Right ventricle myocardium inferior (tissue), 1 donor: ENCODE data around the gene LIPC. TPM values are rescaled to one million over a fixed set of nuclear protein-coding genes. Genes with fewer than 3 reads are reported as not detected.

Source experiments
- ATAC-seq: fragments of 200-7000 bp; cut with Tn5 transposase; one replicate; pipeline ENCODE4 v1.9.1; 2020; ENCODE audit warnings: mild to moderate bottlenecking, moderate library complexity
- DNase-seq: peaks from one replicate; pipeline ENCODE4 v3.0.0; 2021; ENCODE audit errors: missing footprints
- intact Hi-C: fragments of 100-400 bp; cut with DNase I; formaldehyde crosslinking; loops from one replicate; pipeline ENCODE4 v1.11.0; 2022
- total RNA-seq: library from RNA; stranded (reverse); fragmentation: NEBNext Ultra II Directional; extraction: Animal tissue kit (Norgen Biotek cat#: 25700); gene quantifications from one replicate; pipeline ENCODE4 v1.2.1, GENCODE V29; 2021
- donor health status: DM: no; HTN: yes; CAD: no; lungs with severe emphysema.

LIPC gene
- total RNA-seq, 1 donor from 2014 or later: 0.70 TPM

DNA sequence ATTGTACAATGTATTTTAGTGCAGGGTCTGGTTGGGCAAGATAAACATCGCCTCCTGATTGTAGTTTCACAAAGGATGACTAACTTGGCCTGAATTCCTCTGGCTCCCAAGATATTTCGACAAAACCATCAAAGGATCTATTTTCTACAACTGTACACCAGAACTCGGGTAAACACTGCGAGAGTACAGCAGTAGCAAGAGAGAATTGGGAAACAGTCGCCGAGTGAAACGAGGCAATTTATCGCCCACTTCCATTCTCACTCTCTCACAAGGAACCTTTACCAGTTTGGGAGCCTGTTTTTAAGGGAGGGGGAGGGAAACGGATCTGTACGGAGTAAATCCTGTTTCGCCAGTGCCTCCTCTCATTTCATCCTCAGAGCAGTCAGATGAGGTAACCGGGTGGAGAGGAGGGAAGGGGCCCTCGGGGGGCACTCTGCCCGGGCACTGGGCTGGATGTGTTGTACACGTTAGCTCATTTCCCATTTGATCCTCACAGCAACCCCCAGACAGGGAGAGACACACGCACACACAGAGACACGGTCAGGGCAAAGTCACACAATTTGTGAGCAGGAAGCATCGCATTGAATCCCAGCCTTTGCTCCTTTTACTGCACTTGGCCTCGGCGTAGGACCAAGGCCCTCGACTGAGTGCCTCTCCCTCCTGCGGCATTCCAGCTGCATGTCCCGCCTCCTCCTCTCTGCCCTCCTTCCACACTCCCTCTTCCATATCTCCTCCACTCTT is 120.1 kb downstream of the LIPC start:
- intact Hi-C loops: loop anchor here (5.0 kb wide), 1 partner anchor 45 kb away; no protein-coding TSS in a partner anchor
- ATAC-seq (peak; percentile 47), DNase-seq (no peak)

- no peak for DNase-seq
- ATAC-seq: peak; percentile 6
- intact Hi-C loops: loop anchor here (5.0 kb wide), 1 partner anchor 45 kb away; no protein-coding TSS in a partner anchor
Observed at GRCh38 chr15:58552505-58553364, 120.9 kb downstream of the LIPC start.

DNA sequence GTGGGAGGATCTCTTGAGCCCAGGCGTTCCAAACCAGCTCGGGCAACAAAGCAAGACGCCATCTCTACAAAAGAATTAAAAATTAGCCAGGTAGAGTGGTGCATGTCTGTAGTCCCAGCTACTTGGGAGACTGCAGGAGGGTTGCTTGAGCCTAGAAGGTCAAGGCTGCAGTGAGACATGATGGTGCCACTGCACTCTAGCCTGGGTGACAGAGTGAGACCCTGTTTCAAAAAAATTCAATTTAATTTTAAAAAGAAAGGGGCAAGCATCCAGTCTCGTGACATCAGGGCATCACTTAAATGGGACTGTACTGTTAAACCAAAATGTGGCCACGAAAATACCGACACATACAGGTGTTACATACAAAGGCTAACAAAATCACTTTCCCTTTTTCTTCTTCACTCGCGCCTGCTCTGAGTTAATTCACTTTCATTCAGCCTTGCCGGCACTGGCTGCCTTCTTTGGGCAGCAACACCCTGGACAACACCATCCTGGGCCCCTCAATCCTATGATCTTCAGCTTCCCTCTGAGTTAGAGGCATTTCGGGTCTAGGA is 121.7 kb downstream of the LIPC start:
- intact Hi-C loops: loop anchor here (5.0 kb wide), 1 partner anchor 44 kb away; no protein-coding TSS in a partner anchor
- no peak for DNase-seq
- ATAC-seq: no peak

DNA sequence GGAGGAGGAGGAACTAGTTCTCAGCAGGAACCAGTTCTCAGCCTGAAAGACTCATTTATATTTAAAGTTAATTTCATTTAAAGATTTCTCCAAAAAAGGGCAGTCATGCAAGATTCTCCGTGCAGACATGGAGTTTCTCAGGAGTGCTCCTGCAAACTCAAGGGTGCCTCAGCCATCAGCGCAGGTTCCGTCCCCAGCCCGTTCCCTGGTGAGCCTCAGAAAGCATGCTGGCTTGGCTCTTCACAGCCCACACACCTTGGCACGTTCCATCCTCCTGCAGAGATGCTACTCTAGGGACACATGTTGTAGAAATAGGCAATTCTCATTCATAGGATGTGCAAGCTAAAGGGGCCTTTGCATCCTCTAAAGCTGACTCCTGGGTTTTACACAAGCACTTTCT is 123.0 kb downstream of the LIPC start:
- intact Hi-C loops: loop anchor here (5.0 kb wide), 1 partner anchor 43 kb away; no protein-coding TSS in a partner anchor
- DNase-seq: no peak
- ATAC-seq: no peak

DNA sequence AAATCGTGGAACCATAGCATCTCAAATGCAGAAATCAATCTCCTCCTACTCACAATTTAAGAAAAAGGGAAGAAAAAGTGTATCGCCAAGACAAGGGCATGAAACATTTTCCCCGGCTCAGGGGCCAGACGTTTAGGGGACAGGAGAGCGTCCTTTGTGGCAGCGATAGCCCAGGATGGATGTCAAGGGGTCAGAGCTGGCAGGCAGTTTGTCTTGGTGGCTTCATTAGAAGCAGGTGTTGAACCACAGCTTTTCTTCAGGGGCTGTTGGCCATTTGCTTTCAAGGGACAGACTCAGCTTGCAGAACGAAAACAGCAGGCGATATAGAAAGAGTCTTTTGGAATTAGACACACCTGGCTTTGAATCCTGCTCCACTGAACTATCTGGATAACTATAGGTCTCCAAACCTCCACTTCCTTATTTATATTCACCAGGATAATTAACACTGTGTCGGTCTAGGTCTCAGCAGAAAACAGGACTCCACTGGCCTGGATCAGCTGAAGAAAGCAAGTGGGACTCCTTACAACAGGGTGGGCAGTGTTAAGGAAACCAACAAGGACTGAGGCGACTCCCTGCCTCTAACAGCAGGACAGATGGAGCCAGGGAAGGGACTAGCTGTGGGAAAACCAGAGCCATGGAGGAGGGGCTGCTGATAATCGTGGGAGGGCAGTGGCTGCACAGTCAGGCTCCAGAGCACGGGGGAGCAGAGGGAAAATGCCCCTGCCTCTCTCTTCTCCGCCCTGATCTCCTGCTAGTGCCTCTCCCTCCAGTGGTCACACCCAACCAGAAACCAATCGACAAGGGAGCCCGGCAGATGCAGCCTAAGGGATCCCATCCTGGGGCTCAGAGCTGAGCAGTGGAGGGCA is 123.6 kb downstream of the LIPC start:
- no peak for DNase-seq
- no peak for ATAC-seq
- intact Hi-C loops: no loop called here

DNA sequence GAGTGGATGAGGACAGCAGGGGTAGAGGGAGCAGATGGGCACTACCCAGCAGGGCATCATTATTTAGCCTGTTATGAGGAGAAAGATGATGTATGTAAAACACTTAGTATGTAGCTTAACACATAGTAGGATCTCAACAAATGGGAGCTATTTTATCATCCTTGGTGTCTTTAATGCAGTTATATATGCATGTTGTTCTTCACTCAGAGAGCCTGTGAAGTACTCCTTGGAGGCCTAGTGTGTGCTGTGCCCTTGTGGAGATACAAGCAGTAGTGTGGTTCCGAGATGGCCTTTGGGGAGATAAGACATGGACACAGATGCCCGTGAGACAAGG is 124.2 kb downstream of the LIPC start:
- intact Hi-C loops: no loop called here
- DNase-seq (no peak), ATAC-seq (no peak)

GRCh38 chr15:58556541-58556940 is 124.8 kb downstream of the LIPC start:
- intact Hi-C loops: no loop called here
- ATAC-seq (no peak), DNase-seq (no peak)

GRCh38 chr15:58558777-58559176 is 127.0 kb downstream of the LIPC start:
- intact Hi-C loops: no loop called here
- no peak for DNase-seq
- no peak for ATAC-seq

DNA sequence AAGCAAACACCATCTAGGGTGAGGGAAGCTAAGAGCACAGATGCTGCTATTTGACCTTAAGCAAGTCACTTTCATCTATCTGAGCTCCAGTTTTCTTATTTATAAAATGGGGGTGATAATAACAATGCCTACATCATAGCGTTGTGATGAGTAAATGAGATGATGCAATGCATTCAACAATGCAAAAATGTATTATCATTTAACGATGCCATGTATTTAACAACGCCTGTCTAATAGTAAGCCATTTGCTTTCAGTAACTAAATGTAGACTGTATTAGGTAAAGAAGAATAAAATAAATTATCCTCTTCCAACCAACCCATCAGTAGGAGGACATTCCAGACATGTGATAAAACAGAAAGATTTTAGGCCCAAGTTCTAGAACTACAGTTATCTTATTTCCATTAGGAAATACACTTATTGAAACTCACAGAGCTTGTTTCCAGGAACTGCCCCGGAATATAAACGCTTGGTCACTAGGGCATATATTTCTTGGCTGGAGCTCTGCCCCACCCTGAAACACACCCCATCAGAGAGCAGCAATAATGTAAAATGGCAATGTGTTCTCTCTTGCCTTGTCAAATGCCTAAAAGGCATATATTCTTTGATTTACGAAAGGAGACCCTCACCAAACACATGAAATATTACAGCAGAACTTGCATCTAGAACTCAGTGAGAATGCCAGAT is 128.3 kb downstream of the LIPC start:
- intact Hi-C loops: no loop called here
- ATAC-seq (no peak), DNase-seq (no peak)

DNA sequence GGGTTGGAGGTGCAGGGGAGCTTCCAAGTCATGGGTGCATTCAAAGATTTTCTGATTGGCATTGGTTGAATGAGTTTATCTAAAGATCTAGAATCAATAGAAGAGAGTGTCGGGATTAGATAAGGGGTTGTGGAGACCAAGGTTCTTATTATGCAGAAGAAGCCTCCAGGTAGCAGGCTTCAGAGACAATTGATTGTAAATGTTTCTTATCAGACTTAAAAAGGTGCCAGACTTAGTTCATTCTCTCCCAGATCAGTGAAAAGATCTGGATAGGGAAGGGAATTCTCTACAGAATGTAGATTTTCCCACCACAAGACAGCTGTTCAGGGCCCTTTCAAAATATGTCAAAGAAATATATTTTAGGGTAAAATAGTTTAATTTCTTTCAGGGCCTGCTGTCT is 129.5 kb downstream of the LIPC start:
- ATAC-seq (no peak), DNase-seq (no peak)
- intact Hi-C loops: no loop called here

GRCh38 chr15:58562135-58562534 is 130.3 kb downstream of the LIPC start:
- intact Hi-C loops: no loop called here
- DNase-seq: no peak
- no peak for ATAC-seq

DNA sequence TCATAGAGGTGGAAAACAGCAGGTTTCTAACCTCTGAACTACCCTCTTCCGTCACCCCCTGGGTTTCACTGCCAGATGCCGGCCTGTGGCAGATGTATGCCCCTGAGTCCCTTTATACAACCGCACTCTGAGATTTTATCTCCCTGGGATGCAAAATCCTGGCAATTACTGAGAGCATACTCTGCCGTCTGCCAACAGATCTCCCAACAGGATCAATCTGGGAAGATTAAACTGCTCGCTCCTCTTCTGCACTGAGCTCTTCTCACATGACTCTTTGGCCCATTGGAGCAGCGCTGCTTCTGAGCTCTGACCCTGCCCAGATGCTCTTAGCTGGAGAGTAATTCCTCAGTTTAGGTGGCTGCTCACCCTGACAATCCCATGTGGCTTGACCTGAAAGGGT is 133.2 kb downstream of the LIPC start:
- no peak for ATAC-seq
- intact Hi-C loops: no loop called here
- DNase-seq: no peak

GRCh38 chr15:58565619-58566018 is 133.8 kb downstream of the LIPC start:
- ATAC-seq (no peak), DNase-seq (no peak)

GRCh38 chr15:58566029-58566428 is 134.2 kb downstream of the LIPC start:
- intact Hi-C loops: no loop called here
- ATAC-seq: no peak
- DNase-seq: no peak

More at GRCh38 chr15:58565619-58566018, 133.8 kb downstream of the LIPC start:
- intact Hi-C loops: no loop called here

DNA sequence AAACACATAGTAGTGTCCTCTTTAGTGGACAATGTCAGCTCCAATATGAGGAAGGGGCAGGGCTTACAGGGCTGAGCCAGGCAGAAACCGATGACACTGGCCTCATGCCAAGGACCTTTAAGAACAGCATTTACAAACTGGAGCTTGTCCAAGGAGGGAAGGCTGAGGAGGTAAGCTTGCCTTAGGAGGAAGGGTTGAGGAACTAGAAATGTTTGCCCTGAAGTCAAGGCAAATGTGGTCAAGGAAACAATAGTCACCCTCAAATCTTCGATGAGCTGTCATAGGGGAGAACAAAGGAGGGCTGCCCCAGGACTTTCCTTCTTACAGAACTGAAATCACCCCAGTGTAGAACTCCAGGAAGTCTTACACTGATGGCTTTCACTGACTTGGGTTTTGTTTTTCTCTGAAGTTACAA is 136.4 kb downstream of the LIPC start:
- DNase-seq: no peak
- peak; percentile 48 for ATAC-seq
- intact Hi-C loops: no loop called here

DNA sequence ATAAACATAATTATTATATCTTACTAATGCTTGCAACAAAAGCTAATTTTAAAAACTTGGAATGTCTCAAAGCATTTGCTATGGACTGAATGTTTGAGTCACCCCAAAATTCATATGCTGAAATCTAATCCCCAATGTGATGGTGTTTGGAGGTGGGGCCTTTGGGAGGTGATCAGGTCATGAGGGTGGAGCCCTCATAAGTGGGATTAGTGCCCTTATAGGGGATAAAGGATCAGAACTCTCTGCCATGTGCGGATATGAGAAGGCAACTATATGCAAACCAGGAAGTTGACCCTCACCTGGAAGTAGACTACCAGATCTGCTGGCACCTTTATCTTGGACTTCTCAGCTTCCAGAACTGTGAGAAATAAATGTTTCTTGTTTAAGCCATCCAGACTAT is 137.7 kb downstream of the LIPC start:
- no peak for DNase-seq
- no peak for ATAC-seq
- intact Hi-C loops: no loop called here

- intact Hi-C loops: no loop called here
- DNase-seq: no peak
- no peak for ATAC-seq
Observed at GRCh38 chr15:58571491-58571890, 139.7 kb downstream of the LIPC start.

DNA sequence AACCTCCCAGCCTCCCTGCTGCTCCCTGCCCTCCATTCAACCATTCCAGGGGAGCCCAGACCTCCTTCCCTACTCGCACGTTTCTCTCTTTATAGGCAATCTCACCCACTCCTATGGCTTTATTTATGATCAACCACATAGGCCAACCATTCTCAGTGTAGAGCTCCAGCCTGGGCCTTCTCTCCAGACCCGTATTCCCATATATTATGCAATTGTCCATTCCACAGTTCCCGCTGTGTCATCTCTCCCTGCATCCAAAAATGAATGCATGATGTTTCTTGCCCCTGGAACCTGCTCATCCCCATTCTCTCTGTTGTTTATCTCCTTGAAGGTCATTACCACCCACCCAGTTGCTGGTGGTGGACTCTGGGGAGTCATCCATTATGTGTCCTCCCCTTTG is 140.7 kb downstream of the LIPC start:
- ATAC-seq (no peak), DNase-seq (no peak)
- intact Hi-C loops: no loop called here
